GM18502 (cell line): ENCODE measurements around the gene DNMT1.

ENCODE experiments used
- ATAC-seq: cut with Tn5 transposase; IDR thresholded peaks from one replicate; pipeline ENCODE4 v1.9.1; 2021; ENCODE audit warnings: mild to moderate bottlenecking; ENCODE audit not compliant: unreplicated experiment, poor library complexity

Gene DNMT1

DNA sequence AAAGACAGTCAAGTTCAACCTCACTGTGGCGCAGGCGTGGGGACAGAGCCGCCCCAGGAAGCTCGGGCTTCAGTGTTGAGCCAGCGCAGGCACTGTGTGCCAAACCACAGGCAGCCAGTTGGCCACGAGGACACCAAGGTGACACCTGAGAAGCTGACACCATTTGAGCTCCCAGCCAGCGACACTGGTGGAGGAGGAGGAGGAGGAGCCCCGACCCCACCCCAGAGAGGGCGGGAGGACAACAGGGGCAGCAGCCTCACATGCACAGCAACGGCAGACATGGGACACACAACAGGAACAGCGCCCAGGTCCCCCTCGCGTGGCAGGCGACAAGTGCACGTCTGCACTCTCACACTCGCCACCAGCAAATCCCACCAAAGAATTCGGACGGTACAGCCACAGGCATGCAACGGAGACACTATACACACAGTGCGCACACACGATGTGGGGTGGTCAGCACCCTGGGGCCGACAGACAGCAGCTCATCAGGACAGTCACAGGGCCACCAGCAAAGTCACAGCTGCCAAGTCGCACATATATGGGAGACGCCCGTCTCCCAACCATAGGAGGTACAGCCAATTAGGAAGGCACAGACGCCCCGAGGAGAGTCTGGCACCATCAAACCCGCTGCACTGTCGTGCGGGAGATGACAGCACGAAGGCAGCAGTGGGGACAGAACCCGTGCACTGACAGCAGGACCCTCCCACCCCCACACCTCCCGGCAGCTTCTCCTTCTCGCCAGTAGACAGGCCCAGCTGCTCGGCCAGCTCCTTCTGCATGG is 78.5 kb downstream of the DNMT1 start:
- no peak for ATAC-seq

DNA sequence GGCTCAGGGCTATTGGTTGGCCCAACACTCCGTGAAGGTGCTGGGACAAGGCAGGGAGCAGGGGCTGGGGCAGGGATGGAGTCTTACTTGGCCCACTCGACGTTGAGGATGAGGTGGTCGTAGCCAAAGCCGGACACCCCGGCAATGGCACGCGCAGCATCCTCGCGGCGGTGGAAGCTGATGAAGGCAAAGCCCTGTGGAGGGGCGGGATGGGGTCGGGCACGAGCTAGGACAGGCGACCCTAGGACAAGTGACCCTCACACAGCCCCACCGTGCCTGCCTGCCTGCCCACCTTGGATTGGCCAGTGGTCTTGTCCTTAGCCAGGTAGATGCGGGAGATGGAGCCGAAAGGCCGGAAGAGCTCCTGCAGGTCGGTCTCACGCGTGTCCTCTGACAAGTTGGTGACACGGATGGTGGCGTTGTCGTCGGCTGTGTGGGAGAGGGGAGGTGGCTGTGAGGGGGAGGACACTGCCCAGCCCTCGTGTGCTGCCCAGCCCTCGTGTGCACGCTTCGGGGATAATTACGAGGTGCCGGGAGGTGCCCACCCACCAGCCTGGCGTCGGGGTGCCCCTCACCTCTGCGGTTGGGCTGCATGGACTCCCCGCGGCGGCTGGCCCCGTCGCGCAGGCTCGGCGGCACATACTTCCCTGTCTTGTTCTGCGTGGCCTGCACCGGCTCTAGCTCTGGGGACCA is 79.2 kb downstream of the DNMT1 start:
- ATAC-seq = no peak

DNA sequence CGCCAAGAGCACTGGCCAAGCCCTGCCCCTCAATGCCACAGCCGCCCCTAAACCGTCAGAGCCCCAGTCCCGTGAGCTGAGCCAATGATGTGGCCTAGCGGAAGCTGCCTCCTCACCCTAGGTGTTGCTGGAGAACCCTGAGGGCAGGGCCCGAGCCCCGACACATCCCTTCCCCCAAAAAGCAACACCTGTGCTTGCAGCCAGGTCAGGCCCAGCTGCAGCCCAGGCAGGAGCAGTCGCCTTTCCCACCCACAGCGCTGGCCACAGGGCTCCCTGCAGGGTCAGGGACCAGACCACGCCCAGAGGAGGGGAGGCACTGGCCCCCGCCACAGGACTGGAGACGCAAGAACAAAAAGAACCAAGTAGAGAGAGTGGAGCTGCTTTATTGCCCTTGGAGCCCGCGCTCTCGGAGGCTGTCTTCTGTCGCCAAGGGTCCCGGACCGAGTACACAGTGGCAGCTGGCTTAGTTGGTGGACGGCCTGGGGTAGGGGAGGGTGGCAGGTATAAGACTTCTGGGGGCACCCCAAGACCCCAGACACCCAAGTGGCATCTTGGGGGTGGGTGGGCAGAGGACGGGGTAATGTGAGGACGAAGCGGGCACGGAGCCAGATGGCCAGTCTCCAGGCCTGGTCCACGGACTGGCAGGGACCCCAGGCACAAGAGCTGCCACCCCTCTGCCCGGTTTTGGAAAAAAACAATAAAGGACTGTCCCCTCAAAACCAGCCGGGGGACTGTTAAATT is 79.9 kb downstream of the DNMT1 start:
- no peak for ATAC-seq

GRCh38 chr19:10113964-10114650 is 80.6 kb downstream of the DNMT1 start:
- ATAC-seq = no peak

GRCh38 chr19:10113592-10113963 is 81.2 kb downstream of the DNMT1 start:
- no peak for ATAC-seq

- ATAC-seq = no peak
Observed at GRCh38 chr19:10112895-10113591, 81.7 kb downstream of the DNMT1 start.

DNA sequence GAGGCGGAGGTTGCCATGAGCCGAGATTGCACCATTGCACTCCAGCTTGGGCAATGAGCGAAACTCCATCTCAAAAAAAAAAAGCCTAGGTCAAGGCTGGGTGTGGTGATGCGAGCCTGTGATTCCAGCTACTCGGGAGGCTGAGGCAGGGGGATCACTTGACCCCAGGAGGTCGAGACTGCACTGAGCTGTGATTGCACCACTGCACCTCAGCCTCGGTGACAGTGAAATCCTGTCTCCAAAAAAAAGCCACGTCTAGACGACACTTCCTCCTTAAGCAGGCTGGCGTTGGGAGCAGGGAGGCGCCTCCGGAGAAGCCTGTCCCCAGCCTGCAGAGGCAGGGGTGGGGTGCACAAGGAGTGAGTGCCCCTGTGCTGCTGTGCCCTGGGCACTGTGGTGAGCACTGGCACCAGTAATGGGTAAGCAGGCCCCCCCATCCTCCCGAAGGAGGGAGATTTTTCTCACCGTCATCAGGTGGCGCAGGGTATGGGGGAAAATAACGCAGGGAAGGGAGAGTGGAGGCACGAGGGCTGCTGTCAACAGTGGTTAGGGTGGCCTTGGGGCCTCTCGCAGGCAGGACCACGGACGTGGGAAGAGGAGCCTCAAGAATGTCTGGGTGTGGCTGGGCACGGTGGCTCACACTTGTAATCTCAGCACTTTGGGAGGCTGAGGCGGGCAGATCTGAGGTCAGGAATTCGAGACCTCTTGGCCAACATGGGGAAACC is 82.6 kb downstream of the DNMT1 start:
- ATAC-seq = no peak

- ATAC-seq = no peak
Observed at GRCh38 chr19:10111405-10111811, 83.3 kb downstream of the DNMT1 start, which contains the start of gene P2RY11. P2RY11 (plus strand) TSS chr19:10111693; CDS start chr19:10111722, 29 bp downstream.

GRCh38 chr19:10110972-10111317 is 83.8 kb downstream of the DNMT1 start:
- ATAC-seq = no peak

GRCh38 chr19:10110076-10110971 is 84.4 kb downstream of the DNMT1 start:
- ATAC-seq = no peak

GRCh38 chr19:10109528-10109927 is 85.2 kb downstream of the DNMT1 start:
- no peak for ATAC-seq

GRCh38 chr19:10107817-10108367 is 86.9 kb downstream of the DNMT1 start:
- ATAC-seq = no peak

DNA sequence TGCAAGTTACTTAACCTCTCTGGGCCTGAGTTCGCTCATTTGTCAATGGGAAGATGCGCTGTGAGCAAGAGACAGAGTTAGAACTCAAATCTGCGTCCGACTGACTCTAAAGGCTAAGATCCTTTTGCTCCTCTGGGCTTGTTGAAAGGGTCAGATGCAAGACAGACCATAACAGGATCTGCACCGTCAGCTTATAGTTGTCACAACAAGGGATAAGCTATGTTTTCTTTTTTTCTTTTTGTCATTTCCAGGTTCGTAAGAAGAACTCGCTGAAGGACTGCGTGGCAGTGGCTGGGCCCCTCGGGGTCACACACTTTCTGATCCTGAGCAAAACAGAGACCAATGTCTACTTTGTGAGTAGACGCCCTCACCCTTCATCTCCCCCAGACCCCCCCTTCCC is 87.5 kb downstream of the DNMT1 start:
- ATAC-seq = no peak

GRCh38 chr19:10106100-10106936 is 88.4 kb downstream of the DNMT1 start, which contains the start of gene PPAN:
PPAN (plus strand) TSS chr19:10106362; CDS start chr19:10106395, 33 bp downstream.
- ATAC-seq = peak; percentile 63

GRCh38 chr19:10105509-10106099 is 89.1 kb downstream of the DNMT1 start:
- ATAC-seq = peak; percentile 14

GRCh38 chr19:10104665-10105508 is 89.9 kb downstream of the DNMT1 start:
- peak; percentile 45 for ATAC-seq
